Thyroid gland (tissue), 4 donors: Measurements from ENCODE around the gene SPRED2.

Experiments used
- CTCF ChIP-seq, 6 experiments: fragments of 200-600 bp in 3 of 6; fragments of 450-650 bp in 3 of 6; sonication (generic) in 3 of 6; IDR thresholded peaks; one replicate each; pipeline ENCODE4 v1.5.1; 2016 to 2019; ENCODE audit warnings: antibody characterized with exemption in 6 of 6, mild to moderate bottlenecking in 2 of 6, inconsistent platforms in 1 of 6, moderate library complexity in 1 of 6
- POLR2A ChIP-seq, 2 donors: fragments of 450-650 bp; IDR thresholded peaks; one replicate each; pipeline ENCODE4 v1.6.1; 2017; ENCODE audit warnings: antibody characterized with exemption in 2 of 2, mild to moderate bottlenecking in 2 of 2, moderate library complexity in 1 of 2

- TF ChIP-seq POLR2A (IDR thresholded peaks at IDR 0.05) (no peak), CTCF (IDR thresholded peaks at IDR 0.05) (no peak)
Observed at GRCh38 chr2:65277118-65277517, 155.3 kb downstream of the SPRED2 start.
